GM21381 (cell line): ENCODE results near the gene NMUR2.
A peak's percentile ranks its signal among the peaks of the same experiment; 100 is the strongest.

Experiments
- ATAC-seq: cut with Tn5 transposase; IDR thresholded peaks from one replicate; pipeline ENCODE4 v1.9.1; 2021; ENCODE audit warnings: mild to moderate bottlenecking, moderate library complexity; ENCODE audit not compliant: unreplicated experiment

Gene NMUR2

GRCh38 chr5:152372875-152373274, 32.2 kb downstream of the NMUR2 start:
- ATAC-seq = no peak

- no peak for ATAC-seq
Measured at GRCh38 chr5:152369298-152369697, 35.8 kb downstream of the NMUR2 start.

- no peak for ATAC-seq
Measured at GRCh38 chr5:152367554-152367953, 37.5 kb downstream of the NMUR2 start.

GRCh38 chr5:152366716-152367115, 38.4 kb downstream of the NMUR2 start:
- no peak for ATAC-seq

- ATAC-seq = no peak
Measured at GRCh38 chr5:152364899-152365298, 40.2 kb downstream of the NMUR2 start.

GRCh38 chr5:152364172-152364571, 40.9 kb downstream of the NMUR2 start:
- no peak for ATAC-seq

GRCh38 chr5:152358861-152359568, 46.1 kb downstream of the NMUR2 start:
- no peak for ATAC-seq

GRCh38 chr5:152356506-152356905, 48.6 kb downstream of the NMUR2 start:
- no peak for ATAC-seq

- ATAC-seq = no peak
Measured at GRCh38 chr5:152355061-152355460, 50.0 kb downstream of the NMUR2 start.

GRCh38 chr5:152353001-152353400, 52.1 kb downstream of the NMUR2 start:
- no peak for ATAC-seq

- ATAC-seq = peak; percentile 98
Measured at GRCh38 chr5:152349683-152350526, 55.2 kb downstream of the NMUR2 start.
